ENCODE results near the gene SH2D3A. TPM values are rescaled to one million over a fixed set of nuclear protein-coding genes. Genes with fewer than 3 reads are reported as not detected.

The SH2D3A gene
- total and polyA plus RNA-seq, 2 of the 8 experiments (the other 6 are each of a cell fraction or from before 2014, with no cell fraction given): 14.5 to 22.1 TPM

DNA sequence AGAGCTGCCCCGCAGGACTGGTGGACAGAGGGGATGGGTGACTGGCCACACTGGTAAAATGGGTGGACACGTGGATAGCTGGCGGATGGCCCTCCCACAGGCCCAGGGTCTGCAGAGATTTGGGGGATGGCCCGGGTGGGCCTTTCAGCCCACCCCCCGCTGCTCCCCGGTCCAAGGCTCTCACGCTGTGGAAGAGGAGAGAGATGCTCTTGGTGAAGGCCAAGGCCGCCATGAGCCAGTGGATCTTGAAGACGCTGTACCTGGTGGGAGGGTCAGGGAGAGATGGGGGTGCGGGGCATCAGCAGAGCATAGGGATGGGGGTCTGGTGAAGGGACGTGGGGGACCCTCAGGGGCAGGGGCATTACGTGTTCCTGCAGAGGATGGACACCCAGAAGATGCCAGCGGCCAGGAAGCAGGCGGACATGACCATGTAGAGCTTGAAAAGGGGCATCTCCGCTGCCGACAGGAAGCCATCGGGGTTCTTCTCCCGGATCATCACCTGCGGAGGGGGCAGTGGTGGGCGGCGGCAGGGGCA lies 34.4 kb downstream of the SH2D3A start (continued):
- no peak for TF ChIP-seq SIX5 (IDR thresholded peaks at IDR 0.05; ENCODE audit: low read depth, low read length)
- no peak for TF ChIP-seq MAX (IDR thresholded peaks at IDR 0.05)
- no peak for TF ChIP-seq ZNF274 (IDR thresholded peaks at IDR 0.05; ENCODE audit: borderline replicate concordance, extremely low read depth, low read length)
- no peak for TF ChIP-seq CBX8 (IDR thresholded peaks at IDR 0.05; ENCODE audit: borderline replicate concordance, low read depth, low read length)

Data from H1 (cell line).